Mucosa of descending colon (tissue), 3 donors: ENCODE measurements around the gene MCAM. TPM values are rescaled to one million over a fixed set of nuclear protein-coding genes. Genes with fewer than 3 reads are reported as not detected.
A peak's percentile ranks its signal among the peaks of the same experiment; 100 is the strongest.

Source experiments
- ATAC-seq: fragments of 200-7000 bp; cut with Tn5 transposase; one replicate; pipeline ENCODE4 v1.9.1; 2020; ENCODE audit warnings: mild to moderate bottlenecking, moderate library complexity
- DNase-seq, 3 donors: peaks; one replicate each; pipeline ENCODE4 v3.0.0-alpha.2; 2020
- H3K36me3 ChIP-seq: fragments of 200-600 bp; one replicate; pipeline ENCODE4 v1.8.0; 2021; ENCODE audit warnings: low read depth, mild to moderate bottlenecking
- H3K4me1 ChIP-seq: fragments of 200-600 bp; one replicate; pipeline ENCODE4 v1.8.0; 2021; ENCODE audit warnings: low read depth, mild to moderate bottlenecking
- H3K4me3 ChIP-seq: fragments of 200-600 bp; one replicate; pipeline ENCODE4 v1.8.0; 2021; ENCODE audit warnings: mild to moderate bottlenecking
- H3K9me3 ChIP-seq: fragments of 200-600 bp; one replicate; pipeline ENCODE4 v1.8.0; 2021; ENCODE audit warnings: mild to moderate bottlenecking
- CTCF ChIP-seq: fragments of 200-600 bp; IDR thresholded peaks from one replicate; pipeline ENCODE4 v1.8.0; 2022; ENCODE audit warnings: antibody characterized with exemption, mild to moderate bottlenecking
- intact Hi-C, 2 donors: fragments of 100-400 bp; cut with DNase I in 1 of 2; cut with micrococcal nuclease in 1 of 2; formaldehyde crosslinking; loops; one replicate each; pipeline versions ENCODE4 v1.11.0 to v1.11.1; 2022; cut with DNase I, micrococcal nuclease
- total RNA-seq, 3 donors: library from RNA; stranded (reverse); fragmentation: NEBNext Ultra II Directional in 2 of 3; extraction: Animal tissue kit (Norgen Biotek cat#: 25700) in 2 of 3; gene quantifications; one replicate each; pipeline versions ENCODE4 v1.2.1 to v1.2.4, GENCODE V29; 2021 to 2023
- donor health status: DM: no; HTN: no; CAD: no; lungs with moderate emphysema.
- donor health status: DM: no; HTN: no; CAD: no.
- donor health status: DM: no; HTN: yes; CAD: no.

Gene MCAM
- total RNA-seq, 3 donors from 2014 or later, result 9.7 to 186 (median 32.5) TPM

GRCh38 chr11:119284344-119285157 lies 32.4 kb downstream of the MCAM start:
- ATAC-seq (peak; percentile 67), DNase-seq (peak in 1 of 3 donors; percentile 25)
- Histone ChIP-seq H3K9me3 (no peaks in the 10 kb centered on the region), H3K4me1 (no peaks in the 10 kb centered on the region), H3K4me3 (no peak overlapping the region), H3K36me3 (no peaks in the 10 kb centered on the region)
- intact Hi-C loops, result no loop called here
- TF ChIP-seq CTCF, result no peak

- H3K4me3 ChIP-seq, result no peak overlapping the region
- H3K36me3 ChIP-seq, result no peaks in the 10 kb centered on the region
- no peak for TF ChIP-seq CTCF
- no peak for DNase-seq
- no peaks in the 10 kb centered on the region for H3K9me3 ChIP-seq
- intact Hi-C loops, result no loop called here
- H3K4me1 ChIP-seq, result no peaks in the 10 kb centered on the region
- no peak for ATAC-seq
Observed at GRCh38 chr11:119282495-119282894, 34.4 kb downstream of the MCAM start.

GRCh38 chr11:119277660-119278059 lies 39.3 kb downstream of the MCAM start:
- no peaks in the 10 kb centered on the region for H3K36me3 ChIP-seq
- DNase-seq (no peak), ATAC-seq (no peak)
- intact Hi-C loops, result no loop called here
- no peak overlapping the region for H3K4me3 ChIP-seq
- no peak for TF ChIP-seq CTCF
- no peaks in the 10 kb centered on the region for H3K4me1 ChIP-seq
- no peaks in the 10 kb centered on the region for H3K9me3 ChIP-seq

- no peak for TF ChIP-seq CTCF
- DNase-seq (no peak), ATAC-seq (no peak)
- Histone ChIP-seq H3K9me3 (no peaks in the 10 kb centered on the region), H3K4me3 (no peak overlapping the region), H3K36me3 (no peaks in the 10 kb centered on the region), H3K4me1 (no peaks in the 10 kb centered on the region)
- intact Hi-C loops, result no loop called here
Observed at GRCh38 chr11:119273721-119274120, 43.2 kb downstream of the MCAM start.

GRCh38 chr11:119267645-119268044 lies 49.3 kb downstream of the MCAM start:
- ATAC-seq, result no peak
- intact Hi-C loops, result no loop called here
- Histone ChIP-seq H3K9me3 (no peaks in the 10 kb centered on the region), H3K4me3 (no peak overlapping the region), H3K36me3 (no peaks in the 10 kb centered on the region), H3K4me1 (peaks cover 6% of the 10 kb centered on the region)
- no peak for TF ChIP-seq CTCF
- no peak for DNase-seq
